ENCODE data around the gene NTHL1. TPM values are rescaled to one million over a fixed set of nuclear protein-coding genes. Genes with fewer than 3 reads are reported as not detected.

The NTHL1 gene
- total and polyA plus RNA-seq, 2 donors (not counting 3 experiments of a cell fraction or from before 2014, with no cell fraction given) = 39.8 to 65.8 TPM

- BruUV-seq (replicated peaks) = no TSS peak
- Histone ChIP-seq H3K27ac (ENCODE audit: insufficient read depth, low read depth, low read length) (no peak within 1 kb of the TSS), H3K79me2 (ENCODE audit: control insufficient read depth, insufficient read depth, low read length) (no peaks in the 10 kb centered on the region), H3K4me1 (ENCODE audit: control insufficient read depth, extremely low read depth, insufficient read depth, low read length) (peaks cover 15% of the 10 kb centered on the region), H3K9me1 (replicated peaks; ENCODE audit: control insufficient read depth, extremely low read depth, insufficient read depth, low read length) (no peaks in the 10 kb centered on the region), H3K36me3 (ENCODE audit: control insufficient read depth in 2 of 2, extremely low read depth in 1 of 2, insufficient read depth in 2 of 2, low read length in 2 of 2) (no peaks in the 10 kb centered on the region), H2AFZ (ENCODE audit: low read depth, low read length) (peak within 1 kb of the TSS; percentile 27), H4K20me1 (replicated peaks; ENCODE audit: control insufficient read depth, extremely low read depth, insufficient read depth, low read length) (no peaks in the 10 kb centered on the region), H3K9me3 (replicated peaks; ENCODE audit: control insufficient read depth, insufficient read depth, low read length) (no peaks in the 10 kb centered on the region), H3K27me3 (ENCODE audit: control insufficient read depth in 2 of 2, insufficient read depth in 2 of 2, low read length in 2 of 2) (peaks cover 4 to 11% of the 10 kb centered on the region in 2 experiments), H3K4me3 (replicated peaks in 1 of 3; ENCODE audit: insufficient read depth in 1 of 3, low read depth in 1 of 3, low read length in 3 of 3) (no peak within 1 kb of the TSS), H3K4me2 (ENCODE audit: insufficient read depth, low read length) (peak within 1 kb of the TSS; percentile 8), H3K9ac (replicated peaks; ENCODE audit: extremely low read depth, insufficient read depth, low read length) (no peak within 1 kb of the TSS)
- no peak for FAIRE-seq
- dilution Hi-C loops (cut with MboI; ENCODE audit: extremely low pct_ligation_motif_present, low sequenced_read_pairs) (no loop called here), intact Hi-C loops (cut with micrococcal nuclease) (no loop called here)
- CTCF ChIA-PET = interaction anchor here (1.5 to 8.9 kb wide), 2 partner anchors 15 to 121 kb away, joined by 6 to 137 read pairs; no protein-coding TSS in a partner anchor
- no peak for DNase-seq (ENCODE audit: low read depth, low spot score)
- POLR2A ChIA-PET = no interaction called here
- TF ChIP-seq MYC (IDR thresholded peaks at IDR 0.05; ENCODE audit: low read depth, low read length) (no peak), MAX (IDR thresholded peaks at IDR 0.05; ENCODE audit: insufficient read depth, insufficient read length) (no peak), POLR2A (IDR thresholded peaks at IDR 0.05; ENCODE audit: low read depth, low read length) (no peak), CTCF (IDR thresholded peaks at IDR 0.05; ENCODE audit: extremely low read depth in 1 of 2, insufficient read depth in 1 of 2, low read depth in 1 of 2, low read length in 2 of 2) (no peak), GATA2 (IDR thresholded peaks at IDR 0.05; ENCODE audit: insufficient read depth, insufficient read length, low read depth, low read length) (no peak), FOS (IDR thresholded peaks at IDR 0.05; ENCODE audit: borderline replicate concordance, insufficient read depth, low read length) (no peak), JUN (IDR thresholded peaks at IDR 0.05; ENCODE audit: borderline replicate concordance, insufficient read depth, insufficient read length, low read depth) (no peak), POLR2AphosphoS5 (IDR thresholded peaks at IDR 0.05; ENCODE audit: insufficient read depth, low read depth, low read length) (no peak), EZH2 (IDR thresholded peaks at IDR 0.05; ENCODE audit: borderline replicate concordance, low read depth, low read length, severe bottlenecking) (no peak)
These were observed 28.1 kb downstream of the NTHL1 start, which contains the start of gene NPW for GRCh38 chr16:2019518-2019920. NPW (plus strand) TSS chr16:2019785.

Measured in endothelial cell of umbilical vein (primary cell).